ENCODE results near the gene PALMD. TPM values are rescaled to one million over a fixed set of nuclear protein-coding genes. Genes with fewer than 3 reads are reported as not detected.

The PALMD gene
- total RNA-seq, 1 donor from 2014 or later, result 0.17 TPM

DNA sequence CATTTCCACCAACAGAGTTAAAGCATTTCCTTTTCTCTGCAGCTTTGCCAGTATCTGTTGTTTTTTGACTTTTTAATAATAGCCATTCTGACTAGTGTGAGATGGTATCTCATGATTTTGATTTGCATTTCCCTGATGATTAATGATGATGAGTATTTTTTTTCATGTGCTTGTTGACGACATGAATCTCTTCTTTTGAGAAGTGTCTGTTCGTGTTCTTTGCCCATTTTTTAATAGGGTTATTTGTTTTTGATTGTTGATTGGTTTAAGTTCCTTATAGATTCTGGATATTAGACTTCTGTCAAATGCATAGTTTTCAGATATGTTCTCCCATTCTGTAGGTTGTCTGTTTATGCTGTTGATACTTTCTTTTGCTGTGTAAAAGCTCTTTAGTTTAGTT, 37.9 kb upstream of the PALMD start:
- TF ChIP-seq, protein P1, sequence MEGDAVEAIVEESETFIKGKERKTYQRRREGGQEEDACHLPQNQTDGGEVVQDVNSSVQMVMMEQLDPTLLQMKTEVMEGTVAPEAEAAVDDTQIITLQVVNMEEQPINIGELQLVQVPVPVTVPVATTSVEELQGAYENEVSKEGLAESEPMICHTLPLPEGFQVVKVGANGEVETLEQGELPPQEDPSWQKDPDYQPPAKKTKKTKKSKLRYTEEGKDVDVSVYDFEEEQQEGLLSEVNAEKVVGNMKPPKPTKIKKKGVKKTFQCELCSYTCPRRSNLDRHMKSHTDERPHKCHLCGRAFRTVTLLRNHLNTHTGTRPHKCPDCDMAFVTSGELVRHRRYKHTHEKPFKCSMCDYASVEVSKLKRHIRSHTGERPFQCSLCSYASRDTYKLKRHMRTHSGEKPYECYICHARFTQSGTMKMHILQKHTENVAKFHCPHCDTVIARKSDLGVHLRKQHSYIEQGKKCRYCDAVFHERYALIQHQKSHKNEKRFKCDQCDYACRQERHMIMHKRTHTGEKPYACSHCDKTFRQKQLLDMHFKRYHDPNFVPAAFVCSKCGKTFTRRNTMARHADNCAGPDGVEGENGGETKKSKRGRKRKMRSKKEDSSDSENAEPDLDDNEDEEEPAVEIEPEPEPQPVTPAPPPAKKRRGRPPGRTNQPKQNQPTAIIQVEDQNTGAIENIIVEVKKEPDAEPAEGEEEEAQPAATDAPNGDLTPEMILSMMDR (IDR thresholded peaks at IDR 0.05; ENCODE audit: insufficient read depth, low read length, poor library complexity, severe bottlenecking), result no peak
- no peak for DNase-seq (ENCODE audit: low read depth)

DNA sequence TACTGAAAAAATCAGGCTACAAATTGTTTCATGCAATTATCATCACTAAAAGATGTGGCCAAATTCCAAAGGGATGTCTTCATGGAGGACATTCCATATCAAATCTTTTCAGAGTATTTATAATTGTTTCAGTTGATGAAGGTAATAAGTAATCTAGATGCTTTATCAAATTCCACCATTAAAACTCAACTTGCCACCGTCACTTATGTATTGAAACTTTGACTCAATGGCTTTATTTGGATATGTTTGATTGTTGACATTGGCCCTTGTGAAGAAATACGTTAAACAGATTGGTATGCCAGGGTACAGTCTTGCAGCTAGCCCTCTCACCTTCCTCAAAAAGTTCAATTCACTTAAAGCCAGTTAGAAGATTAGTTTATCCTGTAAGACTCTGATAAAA, 32.2 kb upstream of the PALMD start:
- TF ChIP-seq, protein P1 (IDR thresholded peaks at IDR 0.05; ENCODE audit: insufficient read depth, low read length, poor library complexity, severe bottlenecking), result no peak
- H3K36me3 ChIP-seq (ENCODE audit: control insufficient read depth, insufficient read depth, low read length), result no peaks in the 10 kb centered on the region
- no peaks in the 10 kb centered on the region for H3K27me3 ChIP-seq (ENCODE audit: control insufficient read depth, insufficient read depth, low read length)
- H3K4me3 ChIP-seq (ENCODE audit: low read depth, low read length), result no peak overlapping the region
- no peak for DNase-seq (ENCODE audit: low read depth)

More for the DNA sequence above, 37.9 kb upstream of the PALMD start:
- Histone ChIP-seq H3K36me3 (ENCODE audit: control insufficient read depth, insufficient read depth, low read length) (no peaks in the 10 kb centered on the region), H3K4me3 (ENCODE audit: low read depth, low read length) (no peak overlapping the region), H3K27me3 (ENCODE audit: control insufficient read depth, insufficient read depth, low read length) (no peaks in the 10 kb centered on the region)

DNA sequence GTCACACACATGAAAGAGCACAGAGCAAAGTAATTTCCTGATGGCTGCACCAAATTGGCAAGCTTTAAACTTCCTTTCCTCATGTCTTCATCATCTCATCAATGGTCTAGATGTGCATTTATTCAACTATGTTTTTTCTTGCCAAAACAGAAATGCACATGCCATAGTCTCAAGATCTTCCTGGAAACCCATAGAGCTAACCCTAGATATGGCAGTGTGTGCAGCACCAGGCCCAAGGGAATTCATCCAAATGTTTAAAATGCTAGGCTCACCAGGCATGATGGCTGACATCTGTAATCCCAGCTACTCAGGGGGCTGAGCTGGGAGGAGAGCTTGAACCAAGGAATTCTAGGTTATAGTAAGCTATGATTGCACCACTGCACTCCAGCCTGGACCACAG, 31.2 kb upstream of the PALMD start:
- DNase-seq (ENCODE audit: low read depth), result no peak
- Histone ChIP-seq H3K4me3 (ENCODE audit: low read depth, low read length) (no peak overlapping the region), H3K36me3 (ENCODE audit: control insufficient read depth, insufficient read depth, low read length) (no peaks in the 10 kb centered on the region), H3K27me3 (ENCODE audit: control insufficient read depth, insufficient read depth, low read length) (no peaks in the 10 kb centered on the region)
- TF ChIP-seq, protein P1 (IDR thresholded peaks at IDR 0.05; ENCODE audit: insufficient read depth, low read length, poor library complexity, severe bottlenecking), result no peak

DNA sequence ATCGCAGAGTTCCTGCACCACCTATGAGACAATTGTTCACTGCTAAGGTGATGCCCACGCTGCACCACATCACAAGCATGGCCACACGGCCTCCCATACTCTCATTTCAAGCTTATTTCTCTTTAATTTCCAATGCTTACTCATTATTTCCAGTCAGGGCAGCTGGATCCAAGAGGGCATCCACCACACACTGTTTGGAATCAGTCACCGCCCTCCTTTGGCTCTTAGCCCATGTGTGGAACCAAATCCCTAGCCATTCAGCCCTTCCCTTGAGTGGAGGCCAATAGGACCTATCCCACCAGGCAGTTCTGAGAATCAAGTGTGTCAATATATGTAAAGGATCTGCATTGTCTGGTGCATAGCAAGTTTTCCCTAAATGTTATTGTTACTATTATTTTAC, 26.3 kb upstream of the PALMD start:
- Histone ChIP-seq H3K4me3 (ENCODE audit: low read depth, low read length) (no peak overlapping the region), H3K36me3 (ENCODE audit: control insufficient read depth, insufficient read depth, low read length) (no peaks in the 10 kb centered on the region), H3K27me3 (ENCODE audit: control insufficient read depth, insufficient read depth, low read length) (no peaks in the 10 kb centered on the region)
- DNase-seq (ENCODE audit: low read depth), result no peak
- TF ChIP-seq, protein P1 (IDR thresholded peaks at IDR 0.05; ENCODE audit: insufficient read depth, low read length, poor library complexity, severe bottlenecking), result no peak

DNA sequence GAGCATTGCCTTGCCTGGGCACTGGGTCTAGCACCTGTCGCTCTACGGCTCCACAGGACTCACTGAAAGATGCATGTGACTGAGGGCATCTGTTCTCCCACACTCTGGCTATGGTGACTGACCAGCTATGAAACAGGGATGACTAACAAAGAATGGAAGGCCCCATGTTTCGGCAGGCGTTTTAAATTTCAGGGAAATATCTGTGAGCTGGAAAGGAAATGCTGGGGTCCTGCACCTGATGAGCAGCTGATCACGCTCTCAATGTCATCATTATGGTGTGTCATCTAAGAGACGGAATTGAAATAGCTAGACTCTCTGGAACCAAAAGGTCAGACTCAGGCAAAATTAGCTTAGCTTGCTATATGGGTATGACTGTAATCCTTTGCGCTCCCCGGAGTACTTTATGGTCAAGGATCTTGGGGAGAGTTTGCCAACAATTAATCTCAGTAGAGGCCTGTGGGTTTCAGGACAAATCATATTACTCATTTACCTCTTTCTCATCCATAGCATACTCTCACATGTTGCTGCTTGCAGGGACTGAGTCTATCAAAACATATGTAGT, 24.5 kb upstream of the PALMD start:
- TF ChIP-seq, protein P1 (IDR thresholded peaks at IDR 0.05; ENCODE audit: insufficient read depth, low read length, poor library complexity, severe bottlenecking), result no peak
- no peak overlapping the region for H3K4me3 ChIP-seq (ENCODE audit: low read depth, low read length)
- no peaks in the 10 kb centered on the region for H3K27me3 ChIP-seq (ENCODE audit: control insufficient read depth, insufficient read depth, low read length)
- no peaks in the 10 kb centered on the region for H3K36me3 ChIP-seq (ENCODE audit: control insufficient read depth, insufficient read depth, low read length)
- peak; percentile 41 for DNase-seq (ENCODE audit: low read depth)

DNA sequence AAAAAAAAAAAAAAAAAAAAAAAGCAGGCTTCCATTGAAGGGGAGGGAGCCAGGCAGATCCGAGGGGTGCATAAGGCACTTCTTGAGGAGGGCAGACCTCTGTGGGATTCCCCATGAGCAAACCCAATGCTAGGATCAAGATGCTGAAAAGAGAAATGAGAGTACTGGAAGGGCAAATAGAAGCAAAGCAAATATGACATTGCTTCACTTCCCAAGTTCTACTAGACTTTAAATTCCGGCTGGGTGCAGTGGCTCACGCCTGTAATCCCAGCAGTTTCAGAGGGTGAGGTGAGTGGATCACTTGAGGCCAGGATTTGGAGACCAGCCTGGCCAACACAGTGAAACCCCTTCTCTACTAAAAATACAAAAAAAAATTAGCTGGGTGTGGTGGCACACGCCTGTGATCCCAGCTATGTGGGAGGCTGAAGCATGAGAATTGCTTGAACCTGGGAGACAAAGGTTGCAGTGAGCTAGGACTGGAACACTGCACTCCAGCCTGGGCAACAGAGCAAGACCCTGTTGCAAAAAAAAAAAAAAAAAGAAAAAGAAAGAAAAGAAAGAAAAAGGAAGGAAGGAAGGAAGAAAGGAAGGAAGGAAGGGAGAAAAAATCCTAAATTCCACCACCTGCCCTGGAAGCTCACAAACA, 23.1 kb upstream of the PALMD start:
- Histone ChIP-seq H3K36me3 (ENCODE audit: control insufficient read depth, insufficient read depth, low read length) (no peaks in the 10 kb centered on the region), H3K27me3 (ENCODE audit: control insufficient read depth, insufficient read depth, low read length) (no peaks in the 10 kb centered on the region), H3K4me3 (ENCODE audit: low read depth, low read length) (no peak overlapping the region)
- TF ChIP-seq, protein P1 (IDR thresholded peaks at IDR 0.05; ENCODE audit: insufficient read depth, low read length, poor library complexity, severe bottlenecking), result no peak
- no peak for DNase-seq (ENCODE audit: low read depth)

Measured in kidney epithelial cell (primary cell).